GM12891 (cell line): ENCODE measurements around the gene ELL.

ENCODE experiments used
- PAX5 ChIP-seq: IDR thresholded peaks from 2 replicates; pipeline ENCODE4 v1.6.1; 2011; ENCODE audit warnings: low read length, moderate library complexity, mild to moderate bottlenecking; ENCODE audit not compliant: insufficient read depth, severe bottlenecking
- POLR2A ChIP-seq: IDR thresholded peaks from 2 replicates; pipeline ENCODE4 v1.6.1; 2011; ENCODE audit warnings: low read depth, low read length, control low read depth
- POLR2AphosphoS5 ChIP-seq: IDR thresholded peaks from 2 replicates; pipeline ENCODE4 v1.6.1; 2011; ENCODE audit warnings: low read depth, low read length, control low read depth
- SPI1 ChIP-seq: IDR thresholded peaks from 2 replicates; pipeline ENCODE4 v1.6.1; 2011; ENCODE audit warnings: low read depth, low read length, control low read depth
- TAF1 ChIP-seq: IDR thresholded peaks from 2 replicates; pipeline ENCODE4 v1.6.1; 2011; ENCODE audit warnings: low read depth, low read length, control low read depth

DNA sequence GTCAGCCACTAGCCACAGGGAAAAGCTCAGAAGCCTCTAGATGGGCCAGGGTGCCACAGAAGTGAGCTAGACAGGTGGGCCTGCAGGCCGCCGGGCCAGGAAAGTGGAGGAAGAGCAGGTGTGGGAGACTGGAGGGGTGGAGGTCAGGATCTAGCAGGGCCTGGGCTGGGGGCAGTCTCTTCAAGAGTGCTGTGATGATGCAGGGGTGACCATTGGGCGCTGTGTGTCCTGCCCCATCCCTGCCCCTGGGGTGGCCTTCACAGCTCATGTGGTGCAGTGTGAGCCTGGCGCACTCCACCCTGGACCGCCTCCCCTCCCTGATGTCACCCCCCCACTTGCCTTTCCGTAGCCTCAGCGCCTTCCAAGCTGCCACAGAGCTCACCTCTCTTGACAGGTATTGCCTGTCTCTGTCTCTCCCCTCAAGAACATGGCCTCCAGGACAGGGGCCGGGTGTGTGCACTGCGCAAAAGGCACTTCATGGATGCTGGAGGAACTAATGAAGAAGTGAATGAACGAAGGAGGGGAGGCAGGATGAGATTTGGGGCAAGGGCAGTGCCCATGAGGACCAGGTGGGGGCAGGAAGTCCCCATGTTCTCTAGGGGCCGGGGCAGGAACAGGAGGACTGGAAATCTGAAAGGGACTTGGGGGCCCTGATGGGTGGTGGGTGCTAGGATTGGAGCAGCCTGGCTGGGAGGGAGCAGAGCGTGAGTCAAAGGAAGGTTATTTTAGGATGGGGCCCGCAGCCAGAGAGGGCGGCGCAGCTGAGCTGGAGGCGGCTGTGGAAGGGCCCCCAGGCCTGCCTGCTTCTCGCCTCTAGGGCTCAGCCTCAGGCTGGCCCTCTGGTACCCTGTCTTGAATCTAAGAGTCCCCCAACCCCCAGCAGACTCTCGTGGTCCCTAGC is 96.1 kb downstream of the ELL start:
- no peak for TF ChIP-seq POLR2A
- no peak for TF ChIP-seq POLR2AphosphoS5
- no peak for TF ChIP-seq SPI1
- no peak for TF ChIP-seq PAX5
- TF ChIP-seq TAF1, result no peak
